Hepatocyte (in vitro differentiated cells): Measurements from ENCODE around the gene UBE2O. TPM values are rescaled to one million over a fixed set of nuclear protein-coding genes. Genes with fewer than 3 reads are reported as not detected.

Experiments used
- DNase-seq: peaks from one replicate; pipeline ENCODE4 v3.0.0-alpha.2; 2016; ENCODE audit warnings: low spot score
- H2AFZ ChIP-seq: fragments of 200-600 bp; sonication (generic); 2 replicates; pipeline ENCODE4 v1.6.0; 2016; ENCODE audit warnings: antibody characterized with exemption, mild to moderate bottlenecking
- H3K27ac ChIP-seq: fragments of 200-600 bp; sonication (generic); 2 replicates; pipeline ENCODE4 v1.5.1; 2016; ENCODE audit warnings: mild to moderate bottlenecking
- H3K27me3 ChIP-seq: fragments of 200-600 bp; sonication (generic); 2 replicates; pipeline ENCODE4 v1.6.1; 2016
- H3K36me3 ChIP-seq: fragments of 200-600 bp; sonication (generic); replicated peaks from 2 replicates; pipeline ENCODE4 v1.5.1; 2016; ENCODE audit warnings: low read depth; ENCODE audit not compliant: insufficient read depth
- H3K4me1 ChIP-seq: fragments of 200-600 bp; sonication (generic); 2 replicates; pipeline ENCODE4 v1.5.1; 2016; ENCODE audit warnings: mild to moderate bottlenecking, moderate library complexity; ENCODE audit not compliant: insufficient read depth
- H3K4me2 ChIP-seq: fragments of 200-600 bp; sonication (generic); 2 replicates; pipeline ENCODE4 v1.6.0; 2016
- H3K4me3 ChIP-seq: fragments of 200-600 bp; sonication (generic); 2 replicates; pipeline ENCODE4 v1.5.1; 2016; ENCODE audit warnings: mild to moderate bottlenecking
- H3K79me2 ChIP-seq: fragments of 200-600 bp; sonication (generic); 2 replicates; pipeline ENCODE4 v1.6.0; 2017; ENCODE audit warnings: mild to moderate bottlenecking
- H3K9me2 ChIP-seq: fragments of 200-600 bp; sonication (generic); replicated peaks from 2 replicates; pipeline ENCODE4 v1.6.0; 2017; ENCODE audit warnings: mild to moderate bottlenecking; ENCODE audit not compliant: insufficient read depth
- H3K9me3 ChIP-seq: fragments of 200-600 bp; sonication (generic); 2 replicates; pipeline ENCODE4 v1.5.1; 2016; ENCODE audit warnings: low read depth, mild to moderate bottlenecking
- H4K20me1 ChIP-seq: fragments of 200-600 bp; sonication (generic); 2 replicates; pipeline ENCODE4 v1.6.0; 2016; ENCODE audit warnings: mild to moderate bottlenecking; ENCODE audit not compliant: insufficient read depth, poor library complexity, severe bottlenecking
- CTCF ChIP-seq: fragments of 200-600 bp; sonication (generic); IDR thresholded peaks from 2 replicates; pipeline ENCODE4 v1.5.1; 2016; ENCODE audit warnings: antibody characterized with exemption, mild to moderate bottlenecking; ENCODE audit not compliant: poor library complexity
- EZH2 ChIP-seq: fragments of 200-600 bp; sonication (generic); IDR thresholded peaks from 2 replicates; pipeline ENCODE4 v1.6.1; 2016; ENCODE audit warnings: antibody characterized with exemption, mild to moderate bottlenecking, borderline replicate concordance
- EZH2phosphoT487 ChIP-seq: fragments of 200-600 bp; sonication (generic); IDR thresholded peaks from one replicate; pipeline ENCODE4 v1.6.1; 2018; ENCODE audit warnings: antibody characterized with exemption, mild to moderate bottlenecking, low read depth, moderate library complexity; ENCODE audit not compliant: unreplicated experiment, severe bottlenecking
- WGBS: methylation state at CpG from one replicate; pipeline ENCODE4 v1.1.6; 2016; ENCODE audit warnings: low lambda C conversion rate; ENCODE audit errors: missing lambda C conversion rate; 5-methylcytosine and 5-hydroxymethylcytosine counted together
- polyA plus RNA-seq: library from polyadenylated mRNA; unstranded; fragments of >200 nt; fragmentation: Nextera tagmentation; extraction: Ambion mirVana; gene quantifications from 2 replicates; pipeline ENCODE4 v1.2.1, GENCODE V29; 2016
- total RNA-seq: library from RNA; depleted of rRNA; stranded (reverse); fragments of >200 nt; gene quantifications from 2 replicates; pipeline ENCODE4 v1.2.3, GENCODE V29; 2014

The UBE2O gene
- total and polyA plus RNA-seq, 2 experiments from 2014 or later, result 9.7 to 15.2 TPM

GRCh38 chr17:76366247-76366646 lies 86.7 kb downstream of the UBE2O start:
- no peaks in the 10 kb centered on the region for H3K79me2 ChIP-seq
- no peaks in the 10 kb centered on the region for H4K20me1 ChIP-seq
- H3K4me2 ChIP-seq, result no peak overlapping the region
- H3K4me3 ChIP-seq, result no peak overlapping the region
- peaks cover 7% of the 10 kb centered on the region for H3K4me1 ChIP-seq
- no peaks in the 10 kb centered on the region for H3K27me3 ChIP-seq
- H2AFZ ChIP-seq, result no peak overlapping the region
- DNase-seq, result no peak
- H3K27ac ChIP-seq, result no peak overlapping the region
- WGBS, result 93% methylated on average over 3 of the region's 3 CpGs
- TF ChIP-seq EZH2 (no peak), CTCF (no peak), EZH2phosphoT487 (no peak)
- no peaks in the 10 kb centered on the region for H3K36me3 ChIP-seq
- no peaks in the 10 kb centered on the region for H3K9me3 ChIP-seq
- no peaks in the 10 kb centered on the region for H3K9me2 ChIP-seq

- Histone ChIP-seq H3K4me2 (no peak overlapping the region), H3K36me3 (no peaks in the 10 kb centered on the region), H2AFZ (no peak overlapping the region), H3K27ac (no peak overlapping the region), H3K4me3 (no peak overlapping the region), H3K9me2 (no peaks in the 10 kb centered on the region), H3K9me3 (no peaks in the 10 kb centered on the region), H4K20me1 (no peaks in the 10 kb centered on the region), H3K79me2 (no peaks in the 10 kb centered on the region), H3K4me1 (peaks cover 7% of the 10 kb centered on the region), H3K27me3 (no peaks in the 10 kb centered on the region)
- DNase-seq, result no peak
- TF ChIP-seq EZH2, result no peak
- no peak for TF ChIP-seq EZH2phosphoT487
- TF ChIP-seq CTCF, result peak; percentile 25
- 66% methylated on average over 12 of the region's 12 CpGs for WGBS
These were observed 87.6 kb downstream of the UBE2O start for GRCh38 chr17:76365256-76365903.

GRCh38 chr17:76363107-76363842 lies 89.7 kb downstream of the UBE2O start:
- 94% methylated on average over 11 of the region's 11 CpGs for WGBS
- DNase-seq, result no peak
- Histone ChIP-seq H3K9me2 (no peaks in the 10 kb centered on the region), H3K9me3 (no peaks in the 10 kb centered on the region), H3K27ac (no peak overlapping the region), H4K20me1 (no peaks in the 10 kb centered on the region), H2AFZ (no peak overlapping the region), H3K27me3 (no peaks in the 10 kb centered on the region), H3K4me2 (no peak overlapping the region), H3K4me1 (peaks cover 7% of the 10 kb centered on the region), H3K79me2 (no peaks in the 10 kb centered on the region), H3K4me3 (no peak overlapping the region), H3K36me3 (no peaks in the 10 kb centered on the region)
- TF ChIP-seq CTCF (no peak), EZH2phosphoT487 (no peak), EZH2 (no peak)
